Body of pancreas (tissue), 4 donors: ENCODE results near the gene COL23A1. TPM values are rescaled to one million over a fixed set of nuclear protein-coding genes. Genes with fewer than 3 reads are reported as not detected.

Experiments used
- ATAC-seq: fragments of 150-250 bp; one replicate; pipeline ENCODE4 v1.9.1; 2016
- DNase-seq, 4 donors: peaks; one replicate each; pipeline ENCODE4 v3.0.0-alpha.2; 2019
- H3K27ac ChIP-seq, 4 donors: fragments of 200-600 bp; sonication (generic); 1 replicate in 3 of 4; 2 replicates in 1 of 4; pipeline versions ENCODE4 v1.5.1 to v1.6.1; 2016 to 2019; ENCODE audit warnings: mild to moderate bottlenecking in 1 of 4, mixed read lengths in 1 of 4, moderate library complexity in 1 of 4
- H3K27me3 ChIP-seq, 2 donors: fragments of 200-600 bp; sonication (generic); one replicate each; pipeline ENCODE4 v1.6.0; 2016; ENCODE audit warnings: mild to moderate bottlenecking in 1 of 2
- H3K36me3 ChIP-seq, 2 donors: fragments of 200-600 bp; sonication (generic); replicated peaks in 1 of 2; 2 replicates each; pipeline ENCODE4 v1.5.1; 2016; ENCODE audit warnings: low read depth in 2 of 2; ENCODE audit not compliant: insufficient read depth in 1 of 2
- H3K4me1 ChIP-seq: fragments of 200-600 bp; sonication (generic); one replicate; pipeline ENCODE4 v1.6.0; 2016
- H3K4me3 ChIP-seq, 2 donors: fragments of 200-600 bp; sonication (generic); 1 replicate in 1 of 2; 2 replicates in 1 of 2; pipeline ENCODE4 v1.5.1; 2016 to 2019
- H3K9me3 ChIP-seq, 3 donors: fragments of 200-600 bp; sonication (generic); 1 replicate in 2 of 3; 2 replicates in 1 of 3; pipeline ENCODE4 v1.5.1; 2016
- POLR2A ChIP-seq, 3 donors: fragments of 450-650 bp; IDR thresholded peaks; one replicate each; pipeline ENCODE4 v1.6.1; 2016; ENCODE audit warnings: antibody characterized with exemption in 3 of 3, mild to moderate bottlenecking in 2 of 3
- WGBS, 2 donors: methylation state at CpG; one replicate each; pipeline ENCODE4 v1.1.5; 2017; 5-methylcytosine and 5-hydroxymethylcytosine counted together
- intact Hi-C: fragments of 100-400 bp; cut with DNase I; formaldehyde crosslinking; loops from one replicate; pipeline ENCODE4 v1.15.1; 2023
- total RNA-seq, 2 donors: library from RNA; depleted of rRNA; stranded (reverse); fragments of >200 nt; gene quantifications; one replicate each; pipeline ENCODE4 v1.1.0, GENCODE V29; 2016
- TF ChIP-seq, protein P1 (sequence below), 7 experiments: fragments of 450-650 bp in 4 of 7; fragments of 200-600 bp in 3 of 7; sonication (generic) in 3 of 7; IDR thresholded peaks; one replicate each; pipeline ENCODE4 v1.5.1; 2016 to 2019; ENCODE audit warnings: antibody characterized with exemption in 7 of 7

COL23A1 gene
- total RNA-seq, 2 donors from 2014 or later, result not detected

DNA sequence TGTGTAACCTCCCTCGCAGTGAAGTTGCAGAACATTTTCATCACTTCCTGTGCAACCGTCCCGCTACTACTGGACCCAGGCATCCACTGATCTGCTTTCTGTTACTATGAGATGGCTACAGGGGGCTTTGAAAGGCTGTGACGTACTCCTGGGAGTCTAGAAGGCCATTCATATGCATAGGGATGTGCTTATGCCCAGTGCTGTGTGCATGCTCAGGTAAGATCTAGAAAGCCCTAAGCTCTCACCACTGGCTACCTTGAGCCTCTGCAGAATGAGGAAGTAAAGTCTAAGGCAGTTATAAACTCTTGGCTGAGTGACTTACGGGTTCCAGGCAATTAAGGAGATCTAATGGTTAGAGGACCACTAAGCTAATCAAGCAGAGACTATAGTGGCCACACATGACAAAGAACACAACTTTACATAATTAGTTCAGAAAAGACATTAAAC lies 374.1 kb downstream of the COL23A1 start:
- ATAC-seq (no peak), DNase-seq (no peak)
- TF ChIP-seq POLR2A (IDR thresholded peaks at IDR 0.05), result no peak
- TF ChIP-seq, protein P1, sequence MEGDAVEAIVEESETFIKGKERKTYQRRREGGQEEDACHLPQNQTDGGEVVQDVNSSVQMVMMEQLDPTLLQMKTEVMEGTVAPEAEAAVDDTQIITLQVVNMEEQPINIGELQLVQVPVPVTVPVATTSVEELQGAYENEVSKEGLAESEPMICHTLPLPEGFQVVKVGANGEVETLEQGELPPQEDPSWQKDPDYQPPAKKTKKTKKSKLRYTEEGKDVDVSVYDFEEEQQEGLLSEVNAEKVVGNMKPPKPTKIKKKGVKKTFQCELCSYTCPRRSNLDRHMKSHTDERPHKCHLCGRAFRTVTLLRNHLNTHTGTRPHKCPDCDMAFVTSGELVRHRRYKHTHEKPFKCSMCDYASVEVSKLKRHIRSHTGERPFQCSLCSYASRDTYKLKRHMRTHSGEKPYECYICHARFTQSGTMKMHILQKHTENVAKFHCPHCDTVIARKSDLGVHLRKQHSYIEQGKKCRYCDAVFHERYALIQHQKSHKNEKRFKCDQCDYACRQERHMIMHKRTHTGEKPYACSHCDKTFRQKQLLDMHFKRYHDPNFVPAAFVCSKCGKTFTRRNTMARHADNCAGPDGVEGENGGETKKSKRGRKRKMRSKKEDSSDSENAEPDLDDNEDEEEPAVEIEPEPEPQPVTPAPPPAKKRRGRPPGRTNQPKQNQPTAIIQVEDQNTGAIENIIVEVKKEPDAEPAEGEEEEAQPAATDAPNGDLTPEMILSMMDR (IDR thresholded peaks at IDR 0.05), result no peak
- Histone ChIP-seq H3K36me3 (peaks cover 0 to 21% of the 10 kb centered on the region in 2 donors), H3K27ac (no peak overlapping the region), H3K4me3 (no peak overlapping the region), H3K27me3 (no peaks in the 10 kb centered on the region), H3K9me3 (no peaks in the 10 kb centered on the region), H3K4me1 (peaks cover 15% of the 10 kb centered on the region)
- 78 to 90% methylated on average over 5 of the region's 5 CpGs for WGBS, 2 donors
- intact Hi-C loops, result no loop called here

DNA sequence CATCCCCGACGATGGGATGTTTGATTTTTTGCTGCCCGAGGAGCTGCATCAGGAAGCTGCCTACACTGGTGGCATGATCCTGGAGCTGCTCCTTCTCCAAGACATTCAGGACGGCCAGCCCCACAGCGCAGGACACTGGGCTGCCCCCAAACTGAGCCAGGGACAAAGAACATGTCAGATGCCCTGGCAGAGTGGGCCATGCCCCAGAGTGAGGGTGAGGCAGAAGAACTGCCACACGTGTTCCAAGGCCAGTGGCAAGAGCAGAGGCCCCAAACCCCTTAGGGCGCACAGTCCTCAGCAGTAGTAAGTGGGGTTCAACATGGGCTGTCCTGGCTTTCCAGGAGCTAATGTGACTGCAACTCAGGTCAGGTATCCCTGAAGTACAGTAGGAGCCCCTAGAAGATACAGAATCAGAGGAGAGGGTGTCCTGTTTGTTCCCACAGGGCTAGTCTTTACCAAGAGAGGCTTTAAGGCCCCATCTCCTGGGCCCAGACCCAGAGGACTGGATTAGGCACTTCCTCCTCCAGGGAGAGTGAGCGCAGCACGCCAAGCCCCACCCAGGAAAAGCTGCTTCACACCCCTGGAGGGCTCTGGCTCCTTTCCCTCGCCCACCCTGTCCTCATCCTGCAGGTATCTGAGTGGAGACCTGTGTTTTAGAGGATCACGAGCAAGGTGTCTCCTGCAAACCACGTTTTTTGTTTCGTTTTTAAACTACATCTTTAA lies 374.8 kb downstream of the COL23A1 start:
- Histone ChIP-seq H3K27ac (no peak overlapping the region), H3K4me3 (no peak overlapping the region), H3K4me1 (peaks cover 15% of the 10 kb centered on the region), H3K27me3 (no peaks in the 10 kb centered on the region), H3K36me3 (peaks cover 0 to 27% of the 10 kb centered on the region in 2 donors), H3K9me3 (no peaks in the 10 kb centered on the region)
- WGBS, 2 donors, result 71 to 74% methylated on average over 9 to 13 of the region's 13 CpGs
- no peak for DNase-seq
- no peak for ATAC-seq
- intact Hi-C loops, result no loop called here
- no peak for TF ChIP-seq POLR2A (IDR thresholded peaks at IDR 0.05)
- TF ChIP-seq, protein P1 (IDR thresholded peaks at IDR 0.05), result no peak

DNA sequence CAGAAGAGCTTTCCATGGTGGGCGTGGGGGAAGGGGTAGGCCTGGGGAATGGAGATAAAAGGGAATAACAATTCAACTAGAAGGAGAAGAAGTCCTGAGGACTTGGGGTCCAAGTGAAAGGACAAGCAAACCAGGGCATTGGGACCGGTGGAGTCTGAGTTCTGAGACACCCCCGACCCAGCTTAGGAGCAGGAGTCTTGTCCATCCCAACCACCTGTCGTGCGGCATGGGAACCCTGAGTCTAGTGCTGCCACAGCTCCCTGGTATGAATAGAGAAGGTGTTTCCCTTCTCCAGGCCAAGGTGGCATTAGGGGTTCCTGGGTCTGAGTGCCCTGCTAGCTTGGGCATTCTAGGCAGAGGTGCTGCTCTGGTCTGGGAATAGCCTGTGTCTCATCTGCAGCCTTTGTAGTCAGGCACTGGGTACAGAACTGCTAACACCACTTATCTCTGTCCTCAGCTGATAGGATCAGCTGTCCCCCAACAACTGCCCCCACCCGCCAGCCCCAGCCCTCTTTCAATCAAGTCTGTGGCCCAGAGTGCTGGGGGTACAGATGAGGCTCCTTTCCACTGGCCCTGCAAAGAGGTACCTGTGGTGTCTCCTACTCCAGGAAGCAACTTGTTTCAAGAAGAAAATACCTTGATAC lies 375.9 kb downstream of the COL23A1 start:
- WGBS, 2 donors, result 95 to 96% methylated on average over 5 to 6 of the region's 6 CpGs
- Histone ChIP-seq H3K27ac (no peak overlapping the region), H3K4me3 (no peak overlapping the region), H3K27me3 (no peaks in the 10 kb centered on the region), H3K9me3 (no peaks in the 10 kb centered on the region), H3K4me1 (peaks cover 15% of the 10 kb centered on the region), H3K36me3 (peaks cover 0 to 38% of the 10 kb centered on the region in 2 donors)
- intact Hi-C loops, result no loop called here
- no peak for TF ChIP-seq POLR2A (IDR thresholded peaks at IDR 0.05)
- TF ChIP-seq, protein P1 (IDR thresholded peaks at IDR 0.05), result no peak
- ATAC-seq, result no peak
- DNase-seq, result no peak

DNA sequence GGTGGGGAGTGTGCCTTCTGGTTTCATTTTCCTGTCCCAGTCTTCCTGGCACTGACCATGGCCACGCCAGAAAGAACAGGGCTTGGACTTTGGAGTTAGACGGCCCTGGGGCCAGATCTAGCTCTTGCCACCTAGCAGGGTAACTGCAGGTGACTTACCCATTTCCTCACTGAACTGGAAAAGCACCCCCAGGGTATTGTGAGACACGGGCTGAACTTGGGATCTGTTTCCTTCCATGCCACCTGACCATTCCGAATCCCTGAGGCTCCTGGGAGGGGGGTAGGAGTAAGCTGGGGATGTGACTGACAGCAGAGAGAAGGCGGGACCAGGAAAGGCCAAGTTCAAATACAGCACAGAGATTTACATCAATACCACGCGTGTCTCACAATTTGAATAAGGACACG lies 376.4 kb downstream of the COL23A1 start:
- DNase-seq (peak in 1 of 4 donors; percentile 34), ATAC-seq (no peak)
- H3K27me3 ChIP-seq, result no peaks in the 10 kb centered on the region
- no peak for TF ChIP-seq POLR2A (IDR thresholded peaks at IDR 0.05)
- TF ChIP-seq, protein P1 (IDR thresholded peaks at IDR 0.05), result no peak
- peaks cover 0 to 42% of the 10 kb centered on the region in 2 donors for H3K36me3 ChIP-seq
- no peaks in the 10 kb centered on the region for H3K9me3 ChIP-seq
- no peak overlapping the region for H3K27ac ChIP-seq
- intact Hi-C loops, result no loop called here
- 58 to 70% methylated on average over 8 of the region's 8 CpGs for WGBS, 2 donors
- H3K4me3 ChIP-seq, result no peak overlapping the region
- H3K4me1 ChIP-seq, result peaks cover 15% of the 10 kb centered on the region
